Right lobe of liver (tissue), 6 donors: ENCODE data around the gene LSS. TPM values are rescaled to one million over a fixed set of nuclear protein-coding genes. Genes with fewer than 3 reads are reported as not detected.

Experiments
- ATAC-seq, 4 donors: fragments of 200-7000 bp; cut with Tn5 transposase; one replicate each; pipeline ENCODE4 v1.9.1; 2020; ENCODE audit warnings: mild to moderate bottlenecking in 4 of 4, moderate library complexity in 4 of 4
- DNase-seq, 3 donors: peaks; one replicate each; pipeline ENCODE4 v3.0.0-alpha.2; 2020
- H3K27ac ChIP-seq, 3 donors: fragments of 200-600 bp; one replicate each; pipeline ENCODE4 v1.8.0; 2022
- H3K27me3 ChIP-seq, 2 donors: fragments of 200-600 bp; one replicate each; pipeline ENCODE4 v1.8.0; 2022
- H3K36me3 ChIP-seq, 4 donors: fragments of 200-600 bp; sonication (generic) in 1 of 4; one replicate each; pipeline versions ENCODE4 v1.5.1 to v1.8.0; 2017 to 2022; ENCODE audit warnings: control low read depth in 1 of 4
- H3K4me1 ChIP-seq, 4 donors: fragments of 200-600 bp; sonication (generic) in 1 of 4; one replicate each; pipeline versions ENCODE4 v1.5.1 to v1.8.0; 2017 to 2022; ENCODE audit warnings: control low read depth in 1 of 4
- H3K4me3 ChIP-seq, 3 donors: fragments of 200-600 bp; one replicate each; pipeline ENCODE4 v1.8.0; 2022
- H3K9me3 ChIP-seq, 4 donors: fragments of 200-600 bp; sonication (generic) in 1 of 4; one replicate each; pipeline versions ENCODE4 v1.5.1 to v1.8.0; 2017 to 2022; ENCODE audit warnings: control low read depth in 1 of 4
- CTCF ChIP-seq, 4 donors: fragments of 200-600 bp in 3 of 4; fragments of 450-650 bp in 1 of 4; IDR thresholded peaks; one replicate each; pipeline versions ENCODE4 v1.5.1 to v1.8.0; 2016 to 2022; ENCODE audit warnings: antibody characterized with exemption in 4 of 4, mild to moderate bottlenecking in 2 of 4
- POLR2A ChIP-seq: fragments of 450-650 bp; IDR thresholded peaks from one replicate; pipeline ENCODE4 v1.6.1; 2017; ENCODE audit warnings: antibody characterized with exemption, mild to moderate bottlenecking
- WGBS: methylation state at CpG from one replicate; pipeline ENCODE4 v1.1.6; 2018; ENCODE audit warnings: low coverage, low lambda C conversion rate; ENCODE audit not compliant: insufficient coverage; ENCODE audit errors: missing lambda C conversion rate; 5-methylcytosine and 5-hydroxymethylcytosine counted together
- intact Hi-C, 2 donors: fragments of 100-400 bp; cut with DNase I; formaldehyde crosslinking; loops; one replicate each; pipeline versions ENCODE4 v1.11.2 to v1.14.1; 2022
- total RNA-seq, 6 experiments: library from RNA; depleted of rRNA in 2 of 6; stranded (reverse); fragments of >200 nt in 2 of 6; fragmentation: NEBNext Ultra II Directional in 3 of 6; extraction: Animal tissue kit (Norgen Biotek cat#: 25700) in 3 of 6; gene quantifications; one replicate each; pipeline versions ENCODE4 v1.1.0 to v1.2.4, GENCODE V29; 2016 to 2023
- donor health status: DM: no; HTN: yes; CAD: no.
- donor health status: DM: no; HTN: no; CAD: no.
- donor health status: DM: no; HTN: no; CAD: no.
- donor health status: DM: no; HTN: yes; CAD: no.
- donor health status: DM: no; HTN: yes; CAD: no.

The LSS gene
- total RNA-seq, 6 experiments from 2014 or later: 37.0 to 103 (median 59.6) TPM

DNA sequence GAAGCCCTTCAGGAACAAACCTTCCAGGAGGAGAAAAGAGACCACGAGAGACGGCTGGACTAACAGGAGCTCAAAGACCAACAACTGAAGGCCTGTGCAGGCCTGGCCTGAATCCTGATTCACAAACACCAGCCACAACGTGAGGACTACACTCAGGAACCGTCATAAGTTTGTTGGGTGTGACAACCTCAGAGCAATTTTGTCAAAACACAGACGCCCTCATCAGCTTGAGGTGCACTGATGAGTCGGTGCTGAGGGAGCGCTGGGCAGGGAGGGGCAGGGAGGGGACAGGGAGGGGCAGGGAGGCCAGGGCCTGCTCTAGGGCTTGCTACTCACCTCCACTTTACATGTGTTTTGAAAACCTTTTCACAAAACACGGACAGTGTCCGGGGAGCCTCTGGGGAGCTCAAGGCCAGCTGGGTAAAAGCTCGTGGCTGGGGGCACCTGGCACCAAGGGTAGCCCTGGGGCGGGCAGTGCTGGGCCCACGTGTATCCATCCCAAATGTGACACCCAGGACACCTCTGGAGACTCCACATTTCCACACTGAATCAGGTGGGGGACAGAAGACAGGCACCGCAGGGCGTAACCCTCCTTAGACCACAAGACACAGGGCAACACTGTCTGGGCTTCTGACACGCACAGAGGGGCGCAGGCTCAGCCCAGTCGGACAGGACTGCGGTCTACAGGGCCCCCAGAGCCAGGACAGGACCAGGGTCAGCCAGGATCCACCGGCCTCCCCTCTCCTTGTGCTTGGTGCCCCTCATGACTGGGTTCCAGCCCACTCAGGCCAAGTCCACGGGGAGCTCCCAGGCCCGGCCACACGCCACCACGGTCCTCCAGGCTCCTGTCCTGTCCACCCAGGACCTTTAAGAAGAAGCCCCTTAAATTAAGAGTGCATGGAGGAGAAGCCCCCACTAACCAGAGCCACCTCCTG, 16.5 kb downstream of the LSS start:
- H3K36me3 ChIP-seq: peaks cover 0 to 88% (median 14%) of the 10 kb centered on the region in 4 donors
- DNase-seq: peak in 2 of 3 donors; percentile 13 to 40

DNA sequence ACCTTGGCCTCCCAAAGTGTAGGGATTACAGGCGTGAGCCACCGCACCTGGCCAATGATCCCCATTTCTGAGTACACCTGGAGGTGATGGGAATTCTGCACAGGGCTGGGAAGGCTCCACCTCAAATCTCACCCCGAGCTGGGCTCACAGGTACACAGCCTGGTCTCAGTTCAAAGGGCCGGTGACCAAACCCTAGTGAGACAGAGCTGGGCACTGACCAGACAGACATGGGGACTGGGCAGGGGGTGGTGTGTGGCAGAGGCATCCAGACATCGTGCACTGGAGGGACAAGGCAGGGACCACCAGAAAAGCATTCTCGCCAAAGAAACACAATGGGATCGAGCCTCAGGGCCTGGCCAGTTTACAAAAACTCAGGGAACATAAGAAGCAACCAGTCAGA, 17.2 kb downstream of the LSS start:
- Histone ChIP-seq H3K27ac (no peak overlapping the region), H3K27me3 (no peaks in the 10 kb centered on the region), H3K4me1 (no peaks in the 10 kb centered on the region), H3K4me3 (no peak overlapping the region), H3K36me3 (peaks cover 0 to 89% (median 17%) of the 10 kb centered on the region in 4 donors), H3K9me3 (no peaks in the 10 kb centered on the region)
- TF ChIP-seq POLR2A (no peak), CTCF (IDR thresholded peaks at IDR 0.05) (no peak)
- intact Hi-C loops: no loop called here
- WGBS: 90% methylated on average over 3 of the region's 7 CpGs
- DNase-seq (peak in 2 of 3 donors; percentile 14 to 31), ATAC-seq (no peak)

More for the DNA sequence above, 16.5 kb downstream of the LSS start:
- Histone ChIP-seq H3K27me3 (no peaks in the 10 kb centered on the region), H3K4me3 (no peak overlapping the region), H3K27ac (no peak overlapping the region), H3K9me3 (no peaks in the 10 kb centered on the region), H3K4me1 (no peaks in the 10 kb centered on the region)
- WGBS: no CpG with 5 or more reads among the region's 23 CpGs
- no peak for ATAC-seq
- TF ChIP-seq POLR2A: no peak
- intact Hi-C loops: no loop called here

DNA sequence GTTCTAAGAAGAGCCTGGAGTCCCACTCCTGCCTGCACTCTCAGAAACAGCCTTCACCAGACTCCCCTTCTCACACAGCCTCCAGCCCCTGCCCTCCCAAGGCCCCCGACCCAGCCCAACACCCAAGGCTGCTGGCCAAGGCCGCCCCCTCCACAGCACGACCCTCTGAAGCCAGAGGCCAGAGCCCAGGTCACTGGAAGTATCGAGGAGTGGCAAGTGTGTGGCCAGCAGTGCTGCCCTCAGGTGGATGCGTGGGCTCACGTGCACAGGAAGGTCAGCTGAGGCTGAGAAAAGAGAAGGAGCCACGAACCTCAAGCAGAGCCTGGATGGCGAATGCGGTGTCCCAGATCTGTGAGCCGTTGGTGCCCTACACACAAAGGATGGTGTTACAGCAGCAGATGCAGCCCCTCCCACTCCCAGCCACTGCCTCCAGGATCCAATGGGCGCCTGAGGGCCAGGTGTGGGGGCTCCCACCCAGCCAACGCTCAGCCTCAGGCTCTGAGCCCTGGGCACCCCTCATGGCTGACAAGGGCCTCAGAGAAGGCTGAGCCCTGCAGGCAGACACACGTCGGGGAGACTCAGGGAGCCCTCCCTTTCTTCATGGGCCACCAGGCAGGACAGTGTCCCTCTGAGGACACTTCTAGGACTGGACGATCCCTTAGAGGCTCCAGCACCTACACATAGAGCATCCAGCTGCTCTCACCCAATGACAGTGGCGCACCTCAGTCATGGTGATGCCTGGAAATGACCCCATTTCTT, 18.0 kb downstream of the LSS start:
- Histone ChIP-seq H3K4me1 (no peaks in the 10 kb centered on the region), H3K36me3 (peaks cover 0 to 89% (median 20%) of the 10 kb centered on the region in 4 donors), H3K9me3 (no peaks in the 10 kb centered on the region), H3K4me3 (no peak overlapping the region), H3K27ac (no peak overlapping the region), H3K27me3 (no peaks in the 10 kb centered on the region)
- 78% methylated on average over 3 of the region's 16 CpGs for WGBS
- peak in 1 of 3 donors; percentile 18 for DNase-seq
- ATAC-seq: peak in 1 of 4 donors; percentile 26
- intact Hi-C loops: no loop called here
- TF ChIP-seq POLR2A (no peak), CTCF (IDR thresholded peaks at IDR 0.05) (no peak)

GRCh38 chr21:46208761-46209721, 19.5 kb downstream of the LSS start:
- TF ChIP-seq POLR2A (no peak), CTCF (IDR thresholded peaks at IDR 0.05) (no peak)
- 96% methylated on average over 8 of the region's 23 CpGs for WGBS
- Histone ChIP-seq H3K36me3 (peaks cover 0 to 92% (median 21%) of the 10 kb centered on the region in 4 donors), H3K27ac (no peak overlapping the region), H3K9me3 (no peaks in the 10 kb centered on the region), H3K4me1 (no peaks in the 10 kb centered on the region), H3K27me3 (no peaks in the 10 kb centered on the region), H3K4me3 (no peak overlapping the region)
- DNase-seq (peak in 1 of 3 donors; percentile 16), ATAC-seq (no peak)
- intact Hi-C loops: no loop called here
